Uterus (tissue), 2 donors: ENCODE measurements around the gene LETMD1.

Experiments
- POLR2A ChIP-seq, 2 donors: fragments of 450-650 bp; IDR thresholded peaks; one replicate each; pipeline ENCODE4 v1.6.1; 2016; ENCODE audit warnings: antibody characterized with exemption in 2 of 2, mild to moderate bottlenecking in 1 of 2, moderate library complexity in 1 of 2
- TF ChIP-seq, protein P1 (sequence below), 4 experiments: fragments of 200-600 bp in 2 of 4; fragments of 450-650 bp in 2 of 4; sonication (generic) in 2 of 4; IDR thresholded peaks; one replicate each; pipeline ENCODE4 v1.5.1; 2016 to 2019; ENCODE audit warnings: antibody characterized with exemption in 4 of 4, mild to moderate bottlenecking in 2 of 4, moderate library complexity in 1 of 4

DNA sequence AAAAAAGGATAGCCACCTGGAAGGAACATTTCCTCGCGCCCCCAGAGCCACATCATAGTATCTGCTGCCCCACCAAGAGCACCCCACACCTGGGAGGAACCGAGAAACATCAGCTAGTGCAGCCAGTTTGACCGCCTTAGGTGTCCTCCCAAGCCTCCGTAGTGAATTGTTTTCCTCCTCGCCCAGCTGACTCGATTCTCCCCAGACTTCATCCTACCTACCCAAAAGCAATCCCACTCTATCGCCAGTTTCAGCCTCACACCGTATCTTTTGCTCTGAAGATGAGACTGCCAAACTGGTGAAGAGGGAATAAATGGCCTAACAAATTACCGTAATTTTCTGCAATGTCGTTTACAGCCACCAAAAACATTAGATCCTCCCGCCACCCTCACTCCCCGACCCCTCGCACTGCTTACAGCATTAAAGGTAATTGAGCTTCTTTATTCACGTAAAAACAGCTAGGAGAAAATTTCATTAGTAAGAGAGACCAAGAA is 20.7 kb upstream of the LETMD1 start:
- TF ChIP-seq, protein P1, sequence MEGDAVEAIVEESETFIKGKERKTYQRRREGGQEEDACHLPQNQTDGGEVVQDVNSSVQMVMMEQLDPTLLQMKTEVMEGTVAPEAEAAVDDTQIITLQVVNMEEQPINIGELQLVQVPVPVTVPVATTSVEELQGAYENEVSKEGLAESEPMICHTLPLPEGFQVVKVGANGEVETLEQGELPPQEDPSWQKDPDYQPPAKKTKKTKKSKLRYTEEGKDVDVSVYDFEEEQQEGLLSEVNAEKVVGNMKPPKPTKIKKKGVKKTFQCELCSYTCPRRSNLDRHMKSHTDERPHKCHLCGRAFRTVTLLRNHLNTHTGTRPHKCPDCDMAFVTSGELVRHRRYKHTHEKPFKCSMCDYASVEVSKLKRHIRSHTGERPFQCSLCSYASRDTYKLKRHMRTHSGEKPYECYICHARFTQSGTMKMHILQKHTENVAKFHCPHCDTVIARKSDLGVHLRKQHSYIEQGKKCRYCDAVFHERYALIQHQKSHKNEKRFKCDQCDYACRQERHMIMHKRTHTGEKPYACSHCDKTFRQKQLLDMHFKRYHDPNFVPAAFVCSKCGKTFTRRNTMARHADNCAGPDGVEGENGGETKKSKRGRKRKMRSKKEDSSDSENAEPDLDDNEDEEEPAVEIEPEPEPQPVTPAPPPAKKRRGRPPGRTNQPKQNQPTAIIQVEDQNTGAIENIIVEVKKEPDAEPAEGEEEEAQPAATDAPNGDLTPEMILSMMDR (IDR thresholded peaks at IDR 0.05) = no peak
- TF ChIP-seq POLR2A (IDR thresholded peaks at IDR 0.05) = no peak
